ENCODE data around the gene ISCA2. TPM values are rescaled to one million over a fixed set of nuclear protein-coding genes. Genes with fewer than 3 reads are reported as not detected.

Gene ISCA2
- 14.9 and 15.5 TPM in 2 replicates for total RNA-seq

GRCh38 chr14:74493343-74494261 is at the start of gene ISCA2:
Gene ISCA2, plus strand, starts transcription at chr14:74493765. Its CDS starts 10 bp downstream, at chr14:74493775.
- DNase-seq (ENCODE audit: low read depth) = peak; percentile 97

- no peak for DNase-seq (ENCODE audit: low read depth)
Measured at GRCh38 chr14:74444866-74445265, 48.7 kb upstream of the ISCA2 start.

GRCh38 chr14:74454397-74454796 is 39.2 kb upstream of the ISCA2 start:
- peak; percentile 38 for DNase-seq (ENCODE audit: low read depth)

- DNase-seq (ENCODE audit: low read depth) = no peak
Measured at GRCh38 chr14:74456684-74457564, 36.6 kb upstream of the ISCA2 start.

GRCh38 chr14:74457565-74457895 is 36.0 kb upstream of the ISCA2 start:
- DNase-seq (ENCODE audit: low read depth) = no peak

GRCh38 chr14:74459289-74459946 is 34.1 kb upstream of the ISCA2 start:
- DNase-seq (ENCODE audit: low read depth) = peak; percentile 13

- DNase-seq (ENCODE audit: low read depth) = no peak
Measured at GRCh38 chr14:74459976-74460375, 33.6 kb upstream of the ISCA2 start.

GRCh38 chr14:74462993-74463392 is 30.6 kb upstream of the ISCA2 start:
- no peak for DNase-seq (ENCODE audit: low read depth)

- DNase-seq (ENCODE audit: low read depth) = no peak
Measured at GRCh38 chr14:74463697-74464096, 29.9 kb upstream of the ISCA2 start.

GRCh38 chr14:74464785-74465184 is 28.8 kb upstream of the ISCA2 start:
- DNase-seq (ENCODE audit: low read depth) = no peak

GRCh38 chr14:74465335-74465734 is 28.2 kb upstream of the ISCA2 start:
- DNase-seq (ENCODE audit: low read depth) = no peak

- no peak for DNase-seq (ENCODE audit: low read depth)
Measured at GRCh38 chr14:74468513-74468912, 25.1 kb upstream of the ISCA2 start.

GRCh38 chr14:74469548-74470518 is 23.7 kb upstream of the ISCA2 start:
- DNase-seq (ENCODE audit: low read depth) = no peak

GRCh38 chr14:74472601-74473000 is 21.0 kb upstream of the ISCA2 start:
- no peak for DNase-seq (ENCODE audit: low read depth)

- no peak for DNase-seq (ENCODE audit: low read depth)
Measured at GRCh38 chr14:74474376-74474775, 19.2 kb upstream of the ISCA2 start.

GRCh38 chr14:74475678-74476077 is 17.9 kb upstream of the ISCA2 start:
- peak; percentile 88 for DNase-seq (ENCODE audit: low read depth)

GRCh38 chr14:74476107-74476506 is 17.5 kb upstream of the ISCA2 start:
- DNase-seq (ENCODE audit: low read depth) = no peak

GRCh38 chr14:74476607-74477006 is 17.0 kb upstream of the ISCA2 start:
- DNase-seq (ENCODE audit: low read depth) = no peak

- peak; percentile 43 for DNase-seq (ENCODE audit: low read depth)
Measured at GRCh38 chr14:74478996-74479635, 14.4 kb upstream of the ISCA2 start.

- no peak for DNase-seq (ENCODE audit: low read depth)
Measured at GRCh38 chr14:74480046-74480445, 13.5 kb upstream of the ISCA2 start.

Measured in renal cortical epithelial cell (primary cell).